Gastrocnemius medialis (tissue), 4 donors: Measurements from ENCODE around the gene ILDR2. TPM values are rescaled to one million over a fixed set of nuclear protein-coding genes. Genes with fewer than 3 reads are reported as not detected.
A peak's percentile ranks its signal among the peaks of the same experiment; 100 is the strongest.
"Not testable (repeated sequence)": the region's sequence is repeated elsewhere in the genome, so short reads cannot be mapped to it uniquely, and the experiment has no call there.

Source experiments
- ATAC-seq, 2 donors: fragments of 150-250 bp; one replicate each; pipeline ENCODE4 v1.9.1; 2016
- DNase-seq, 2 donors: peaks; one replicate each; pipeline ENCODE4 v3.0.0-alpha.2; 2019
- H3K27ac ChIP-seq, 4 donors: fragments of 200-600 bp; sonication (generic); 1 replicate in 1 of 4; 2 replicates in 3 of 4; pipeline ENCODE4 v1.5.1; 2016 to 2018; ENCODE audit warnings: mild to moderate bottlenecking in 2 of 4, moderate library complexity in 1 of 4
- H3K27me3 ChIP-seq, 3 donors: fragments of 200-600 bp; sonication (generic) in 2 of 3; 1 replicate in 1 of 3; 2 replicates in 2 of 3; pipeline versions ENCODE4 v1.5.1 to v1.6.0; 2016 to 2019; ENCODE audit warnings: mild to moderate bottlenecking in 1 of 3, moderate library complexity in 1 of 3
- H3K36me3 ChIP-seq, 2 donors: fragments of 200-600 bp; sonication (generic) in 1 of 2; one replicate each; pipeline ENCODE4 v1.5.1; 2017 to 2018
- H3K4me1 ChIP-seq, 2 donors: fragments of 200-600 bp; sonication (generic) in 1 of 2; one replicate each; pipeline ENCODE4 v1.5.1; 2016 to 2017; ENCODE audit warnings: mild to moderate bottlenecking in 2 of 2
- H3K4me3 ChIP-seq, 4 donors: fragments of 200-600 bp; sonication (generic) in 3 of 4; 1 replicate in 1 of 4; 2 replicates in 3 of 4; pipeline ENCODE4 v1.5.1; 2016 to 2019; ENCODE audit warnings: mild to moderate bottlenecking in 2 of 4
- H3K9me3 ChIP-seq, 3 donors: fragments of 200-600 bp; sonication (generic) in 2 of 3; 1 replicate in 1 of 3; 2 replicates in 2 of 3; pipeline ENCODE4 v1.5.1; 2016 to 2019
- CTCF ChIP-seq, 5 experiments: fragments of 450-650 bp in 3 of 5; fragments of 200-600 bp in 2 of 5; sonication (generic) in 2 of 5; IDR thresholded peaks in 4 of 5; conservative IDR thresholded peaks in 1 of 5; 1 replicate in 4 of 5; 2 replicates in 1 of 5; pipeline ENCODE4 v1.5.1; 2016 to 2019; ENCODE audit warnings: antibody characterized with exemption in 5 of 5, mild to moderate bottlenecking in 3 of 5, moderate library complexity in 3 of 5
- POLR2A ChIP-seq, 2 donors: fragments of 450-650 bp; IDR thresholded peaks; one replicate each; pipeline ENCODE4 v1.6.1; 2017; ENCODE audit warnings: antibody characterized with exemption in 2 of 2, mild to moderate bottlenecking in 2 of 2, moderate library complexity in 2 of 2
- in situ Hi-C, 4 donors: fragments of 200-750 bp; cut with MboI; loops; one replicate each; pipeline versions ENCODE4 v1.15.0 to v1.8.0; 2017; ENCODE audit warnings: low sequenced_read_pairs in 4 of 4
- intact Hi-C: fragments of 100-400 bp; cut with DNase I; formaldehyde crosslinking; loops from one replicate; pipeline ENCODE4 v1.15.1; 2023; ENCODE audit warnings: low total_unique reads
- total RNA-seq, 4 donors: library from RNA; depleted of rRNA; stranded (reverse); fragments of >200 nt; gene quantifications; one replicate each; pipeline versions ENCODE4 v1.1.0 to v1.2.3, GENCODE V29; 2016

ILDR2 gene
- total RNA-seq, 4 donors from 2014 or later: 0.10 to 0.47 (median 0.25) TPM

GRCh38 chr1:166884040-166884642, 91.2 kb downstream of the ILDR2 start:
- no peak for DNase-seq
- intact Hi-C loops (loop anchor here (2.0 kb wide), 1 partner anchor 175 kb away; no protein-coding TSS in a partner anchor), in situ Hi-C loops (no loop called here)
- Histone ChIP-seq H3K27me3 (peaks cover 9 to 15% (median 12%) of the 10 kb centered on the region in 3 donors), H3K9me3 (no peaks in the 10 kb centered on the region), H3K27ac (no peak overlapping the region), H3K4me1 (no peaks in the 10 kb centered on the region), H3K36me3 (no peaks in the 10 kb centered on the region), H3K4me3 (no peak overlapping the region)
- TF ChIP-seq CTCF (IDR thresholded peaks at IDR 0.05 in 4 of 5, conservative IDR thresholded peaks at IDR 0.05 in 1 of 5) (peak in 4 of 5 experiments; percentile 37 to 59 (median 50)), POLR2A (IDR thresholded peaks at IDR 0.05) (no peak)
- ATAC-seq: no peak

GRCh38 chr1:166882893-166883292, 92.4 kb downstream of the ILDR2 start:
- ATAC-seq (no peak), DNase-seq (no peak)
- H3K27ac ChIP-seq: no peak overlapping the region
- TF ChIP-seq CTCF (IDR thresholded peaks at IDR 0.05 in 4 of 5, conservative IDR thresholded peaks at IDR 0.05 in 1 of 5): no peak
- no peak for TF ChIP-seq POLR2A (IDR thresholded peaks at IDR 0.05)
- intact Hi-C loops: no loop called here
- H3K4me1 ChIP-seq: no peaks in the 10 kb centered on the region
- in situ Hi-C loops: no loop called here
- peaks cover 9 to 15% (median 12%) of the 10 kb centered on the region in 3 donors for H3K27me3 ChIP-seq
- H3K4me3 ChIP-seq: no peak overlapping the region
- no peaks in the 10 kb centered on the region for H3K36me3 ChIP-seq
- no peaks in the 10 kb centered on the region for H3K9me3 ChIP-seq

- in situ Hi-C loops: loop anchor here in 1 of 4 donors (5.0 kb wide), 1 partner anchor 36 kb away; no protein-coding TSS in a partner anchor
- H3K27me3 ChIP-seq, H3K36me3 ChIP-seq, ATAC-seq, intact Hi-C loops, H3K9me3 ChIP-seq, H3K4me3 ChIP-seq, DNase-seq, H3K27ac ChIP-seq: not testable (repeated sequence)
- peaks cover 11 to 25% of the 10 kb centered on the region in 2 donors for H3K4me1 ChIP-seq
These were observed 97.0 kb downstream of the ILDR2 start for GRCh38 chr1:166878173-166878917.

- peak overlapping the region; percentile 68 to 94 (median 82) for H3K27ac ChIP-seq
- in situ Hi-C loops (loop anchor here in 1 of 4 donors (5.0 kb wide), 1 partner anchor 34 kb away; no protein-coding TSS in a partner anchor), intact Hi-C loops (loop anchor here (1.0 to 2.0 kb wide), 2 partner anchors 37 to 346 kb away; partner anchors contain the start of gene POGK)
- H3K9me3 ChIP-seq: no peaks in the 10 kb centered on the region
- DNase-seq (no peak), ATAC-seq (no peak)
- peaks cover 11 to 33% of the 10 kb centered on the region in 2 donors for H3K4me1 ChIP-seq
- H3K27me3 ChIP-seq: no peaks in the 10 kb centered on the region
- peak in 1 of 5 experiments; percentile 11 for TF ChIP-seq CTCF (IDR thresholded peaks at IDR 0.05 in 4 of 5, conservative IDR thresholded peaks at IDR 0.05 in 1 of 5)
- no peak for TF ChIP-seq POLR2A (IDR thresholded peaks at IDR 0.05)
- no peaks in the 10 kb centered on the region for H3K36me3 ChIP-seq
- H3K4me3 ChIP-seq: peak overlapping the region; percentile 31 to 81 (median 68)
These were observed 98.9 kb downstream of the ILDR2 start for GRCh38 chr1:166876540-166876838.
